CD4-positive, alpha-beta T cell (primary cell): ENCODE results near the gene CEACAM5. TPM values are rescaled to one million over a fixed set of nuclear protein-coding genes. Genes with fewer than 3 reads are reported as not detected.

Experiments used
- ATAC-seq: fragments of 200-7000 bp; cut with Tn5 transposase; one replicate; pipeline ENCODE4 v1.10.0; 2022; ENCODE audit warnings: mild to moderate bottlenecking; ENCODE audit not compliant: poor library complexity
- CTCF ChIA-PET: fragments of 350-600 bp; sonication (Branson Sonifier 250); formaldehyde crosslinking; loops from one replicate; lab custom pipeline; 2021; ENCODE audit warnings: antibody characterized with exemption, inconsistent platforms; lab: Charles Lee
- POLR2A ChIA-PET: fragments of 350-600 bp; sonication (Branson Sonifier 250); formaldehyde crosslinking; loops from one replicate; lab custom pipeline; 2021; ENCODE audit warnings: antibody characterized with exemption, inconsistent platforms; lab: Charles Lee
- DNase-seq, 14 experiments: peaks; one replicate each; pipeline ENCODE4 v3.0.0-alpha.2; 2013 to 2020; ENCODE audit warnings: mixed read lengths in 2 of 14
- H3K27ac ChIP-seq, 2 donors: one replicate each; pipeline versions ENCODE4 v1.5.1 to v1.7.0; 2013; ENCODE audit warnings: low read length in 2 of 2, low read depth in 1 of 2, mild to moderate bottlenecking in 1 of 2
- H3K27me3 ChIP-seq, 2 experiments: 1 replicate in 1 of 2; 2 replicates in 1 of 2; pipeline versions ENCODE4 v1.6.1 to v1.7.0; 2013; ENCODE audit warnings: low read length in 2 of 2, control low read depth in 1 of 2, mild to moderate bottlenecking in 1 of 2, moderate library complexity in 1 of 2; ENCODE audit not compliant: insufficient read depth in 2 of 2, control insufficient read depth in 1 of 2
- H3K36me3 ChIP-seq: one replicate; pipeline ENCODE4 v1.6.1; 2013; ENCODE audit warnings: low read length, control low read depth; ENCODE audit not compliant: insufficient read depth
- H3K4me1 ChIP-seq: one replicate; pipeline ENCODE4 v1.6.1; 2013; ENCODE audit warnings: low read length, control low read depth; ENCODE audit not compliant: insufficient read depth
- H3K4me3 ChIP-seq: one replicate; pipeline ENCODE4 v1.5.1; 2013; ENCODE audit warnings: mild to moderate bottlenecking, low read length, moderate library complexity
- H3K9me3 ChIP-seq, 2 experiments: 1 replicate in 1 of 2; 2 replicates in 1 of 2; pipeline versions ENCODE4 v1.6.1 to v1.7.0; 2013; ENCODE audit warnings: low read length in 2 of 2, mild to moderate bottlenecking in 2 of 2, control low read depth in 1 of 2, moderate library complexity in 1 of 2; ENCODE audit not compliant: control insufficient read depth in 1 of 2, insufficient read depth in 1 of 2
- H3K27ac Mint-ChIP-seq: one replicate; pipeline ENCODE4 v1.8.0; 2020; ENCODE audit warnings: mixed read lengths
- H3K27me3 Mint-ChIP-seq: one replicate; pipeline ENCODE4 v1.8.0; 2021; ENCODE audit warnings: mixed read lengths
- H3K36me3 Mint-ChIP-seq: one replicate; pipeline ENCODE4 v1.8.0; 2021; ENCODE audit warnings: low read depth, mixed read lengths
- H3K4me1 Mint-ChIP-seq: one replicate; pipeline ENCODE4 v1.8.0; 2021; ENCODE audit warnings: low read depth, mixed read lengths
- H3K4me3 Mint-ChIP-seq: one replicate; pipeline ENCODE4 v1.8.0; 2020; ENCODE audit warnings: mild to moderate bottlenecking, mixed read lengths
- H3K9me3 Mint-ChIP-seq: one replicate; pipeline ENCODE4 v1.8.0; 2020; ENCODE audit warnings: mixed read lengths
- CTCF ChIP-seq: fragments of 200-600 bp; IDR thresholded peaks from one replicate; pipeline ENCODE4 v1.8.0; 2022; ENCODE audit warnings: antibody characterized with exemption, mild to moderate bottlenecking
- intact Hi-C, 2 experiments: fragments of 100-400 bp; cut with DNase I in 1 of 2; cut with micrococcal nuclease in 1 of 2; formaldehyde crosslinking; loops; one replicate each; pipeline versions ENCODE4 v1.15.1 to v1.9.0; 2023 to 2025; cut with DNase I, micrococcal nuclease
- total RNA-seq, 174 experiments: library from RNA in 2 of 174; stranded (reverse) in 2 of 174; gene quantifications; one replicate each; pipeline ENCODE4 v1.2.3 and lab custom pipeline; 2021 to 2026

CEACAM5 gene
- total RNA-seq, 2 experiments from 2014 or later, result not detected

- H3K36me3 ChIP-seq, result no peaks in the 10 kb centered on the region
- DNase-seq (peak in 1 of 14 experiments; percentile 21), ATAC-seq (no peak)
- no peak overlapping the region for H3K4me3 ChIP-seq
- no peak overlapping the region for H3K27ac ChIP-seq
- peaks cover 0 to 14% of the 10 kb centered on the region in 2 experiments for H3K9me3 ChIP-seq
- peaks cover 17 to 19% of the 10 kb centered on the region in 2 experiments for H3K27me3 ChIP-seq
- no peaks in the 10 kb centered on the region for H3K9me3 Mint-ChIP-seq
- no peak overlapping the region for H3K27ac Mint-ChIP-seq
- H3K36me3 Mint-ChIP-seq, result no peaks in the 10 kb centered on the region
- ChIA-PET POLR2A (no interaction called here), CTCF (no interaction called here)
- H3K27me3 Mint-ChIP-seq, result peaks cover 50% of the 10 kb centered on the region
- intact Hi-C loops, result no loop called here
- H3K4me3 Mint-ChIP-seq, result no peak overlapping the region
- H3K4me1 ChIP-seq, result peaks cover 2% of the 10 kb centered on the region
- no peaks in the 10 kb centered on the region for H3K4me1 Mint-ChIP-seq
- no peak for TF ChIP-seq CTCF
These were observed 6.9 kb upstream of the CEACAM5 start for GRCh38 chr19:41701401-41702075.

GRCh38 chr19:41702171-41702651 is 6.2 kb upstream of the CEACAM5 start:
- H3K9me3 ChIP-seq, result peaks cover 0 to 14% of the 10 kb centered on the region in 2 experiments
- H3K36me3 ChIP-seq, result no peaks in the 10 kb centered on the region
- ATAC-seq (no peak), DNase-seq (no peak)
- Mint-ChIP-seq H3K4me1 (no peaks in the 10 kb centered on the region), H3K27me3 (peaks cover 55% of the 10 kb centered on the region), H3K4me3 (no peak overlapping the region), H3K27ac (no peak overlapping the region), H3K9me3 (no peaks in the 10 kb centered on the region), H3K36me3 (no peaks in the 10 kb centered on the region)
- intact Hi-C loops, result no loop called here
- H3K4me1 ChIP-seq, result peaks cover 8% of the 10 kb centered on the region
- CTCF ChIA-PET, result no interaction called here
- peaks cover 17 to 21% of the 10 kb centered on the region in 2 experiments for H3K27me3 ChIP-seq
- no peak overlapping the region for H3K4me3 ChIP-seq
- TF ChIP-seq CTCF, result no peak
- H3K27ac ChIP-seq, result no peak overlapping the region
- POLR2A ChIA-PET, result no interaction called here

- intact Hi-C loops, result no loop called here
- DNase-seq (peak in 1 of 14 experiments; percentile 1), ATAC-seq (no peak)
- Mint-ChIP-seq H3K27me3 (peaks cover 51% of the 10 kb centered on the region), H3K9me3 (no peaks in the 10 kb centered on the region), H3K27ac (no peak overlapping the region), H3K4me3 (no peak overlapping the region), H3K4me1 (no peaks in the 10 kb centered on the region), H3K36me3 (no peaks in the 10 kb centered on the region)
- no peak overlapping the region for H3K27ac ChIP-seq
- H3K27me3 ChIP-seq, result peaks cover 18 to 22% of the 10 kb centered on the region in 2 experiments
- ChIA-PET CTCF (no interaction called here), POLR2A (no interaction called here)
- no peaks in the 10 kb centered on the region for H3K36me3 ChIP-seq
- TF ChIP-seq CTCF, result no peak
- peaks cover 0 to 14% of the 10 kb centered on the region in 2 experiments for H3K9me3 ChIP-seq
- H3K4me1 ChIP-seq, result peaks cover 8% of the 10 kb centered on the region
- H3K4me3 ChIP-seq, result no peak overlapping the region
These were observed 4.7 kb upstream of the CEACAM5 start for GRCh38 chr19:41703602-41704293.
